ENCODE measurements around the gene KSR2.

KSR2 gene

GRCh38 chr12:117842630-117843029 is 126.2 kb downstream of the KSR2 start:
- Histone ChIP-seq H3K4me1 (ENCODE audit: control insufficient read depth, insufficient read depth, low read length, poor library complexity, severe bottlenecking) (no peaks in the 10 kb centered on the region), H3K36me3 (ENCODE audit: control insufficient read depth, insufficient read depth, low read length) (no peaks in the 10 kb centered on the region), H3K4me3 (ENCODE audit: extremely low read depth, insufficient read depth, low read length, poor library complexity, severe bottlenecking) (no peak overlapping the region), H3K9me3 (ENCODE audit: control insufficient read depth, low read length) (peaks cover 4% of the 10 kb centered on the region), H3K27ac (ENCODE audit: low read depth, low read length, severe bottlenecking) (no peak overlapping the region)
- 61 to 69% methylated on average over 2 to 3 of the region's 4 CpGs for WGBS, 2 experiments (ENCODE audit: insufficient coverage in 2 of 2)

- Histone ChIP-seq H3K4me1 (ENCODE audit: control insufficient read depth, insufficient read depth, low read length, poor library complexity, severe bottlenecking) (no peaks in the 10 kb centered on the region), H3K27ac (ENCODE audit: low read depth, low read length, severe bottlenecking) (no peak overlapping the region), H3K9me3 (ENCODE audit: control insufficient read depth, low read length) (peaks cover 4% of the 10 kb centered on the region), H3K36me3 (ENCODE audit: control insufficient read depth, insufficient read depth, low read length) (no peaks in the 10 kb centered on the region), H3K4me3 (ENCODE audit: extremely low read depth, insufficient read depth, low read length, poor library complexity, severe bottlenecking) (no peak overlapping the region)
- 82 to 100% methylated on average over 2 of the region's 2 CpGs for WGBS, 2 experiments (ENCODE audit: insufficient coverage in 2 of 2)
Observed at GRCh38 chr12:117842220-117842619, 126.6 kb downstream of the KSR2 start.

- H3K4me1 ChIP-seq (ENCODE audit: control insufficient read depth, insufficient read depth, low read length, poor library complexity, severe bottlenecking) = peaks cover 6% of the 10 kb centered on the region
Observed at GRCh38 chr12:117837737-117838050, 131.1 kb downstream of the KSR2 start.

GRCh38 chr12:117836999-117837736 is 131.6 kb downstream of the KSR2 start:
- H3K4me1 ChIP-seq (ENCODE audit: control insufficient read depth, insufficient read depth, low read length, poor library complexity, severe bottlenecking) = peaks cover 10% of the 10 kb centered on the region
- H3K36me3 ChIP-seq (ENCODE audit: control insufficient read depth, insufficient read depth, low read length) = no peaks in the 10 kb centered on the region
- no peak overlapping the region for H3K27ac ChIP-seq (ENCODE audit: low read depth, low read length, severe bottlenecking)
- 16 to 27% methylated on average over 20 to 21 of the region's 22 CpGs for whole genome bisulfite sequencing, 2 experiments (ENCODE audit: insufficient coverage in 2 of 2)
- H3K4me3 ChIP-seq (ENCODE audit: extremely low read depth, insufficient read depth, low read length, poor library complexity, severe bottlenecking) = no peak overlapping the region
- H3K9me3 ChIP-seq (ENCODE audit: control insufficient read depth, low read length) = no peaks in the 10 kb centered on the region

More at GRCh38 chr12:117837737-117838050, 131.1 kb downstream of the KSR2 start:
- Histone ChIP-seq H3K27ac (ENCODE audit: low read depth, low read length, severe bottlenecking) (no peak overlapping the region), H3K9me3 (ENCODE audit: control insufficient read depth, low read length) (no peaks in the 10 kb centered on the region), H3K4me3 (ENCODE audit: extremely low read depth, insufficient read depth, low read length, poor library complexity, severe bottlenecking) (no peak overlapping the region), H3K36me3 (ENCODE audit: control insufficient read depth, insufficient read depth, low read length) (no peaks in the 10 kb centered on the region)
- WGBS, 2 experiments (ENCODE audit: insufficient coverage in 2 of 2) = no CpG with 5 or more reads among the region's 3 CpGs

GRCh38 chr12:117836476-117836875 is 132.3 kb downstream of the KSR2 start:
- 93% methylated on average over 8 to 9 of the region's 9 CpGs for WGBS, 2 experiments (ENCODE audit: insufficient coverage in 2 of 2)
- Histone ChIP-seq H3K27ac (ENCODE audit: low read depth, low read length, severe bottlenecking) (no peak overlapping the region), H3K9me3 (ENCODE audit: control insufficient read depth, low read length) (no peaks in the 10 kb centered on the region), H3K4me3 (ENCODE audit: extremely low read depth, insufficient read depth, low read length, poor library complexity, severe bottlenecking) (no peak overlapping the region), H3K36me3 (ENCODE audit: control insufficient read depth, insufficient read depth, low read length) (no peaks in the 10 kb centered on the region), H3K4me1 (ENCODE audit: control insufficient read depth, insufficient read depth, low read length, poor library complexity, severe bottlenecking) (peaks cover 10% of the 10 kb centered on the region)

GRCh38 chr12:117835156-117835555 is 133.6 kb downstream of the KSR2 start:
- no peaks in the 10 kb centered on the region for H3K36me3 ChIP-seq (ENCODE audit: control insufficient read depth, insufficient read depth, low read length)
- peaks cover 10% of the 10 kb centered on the region for H3K4me1 ChIP-seq (ENCODE audit: control insufficient read depth, insufficient read depth, low read length, poor library complexity, severe bottlenecking)
- WGBS, 2 experiments (ENCODE audit: insufficient coverage in 2 of 2) = 94 to 98% methylated on average over 5 to 6 of the region's 7 CpGs
- no peaks in the 10 kb centered on the region for H3K9me3 ChIP-seq (ENCODE audit: control insufficient read depth, low read length)
- no peak overlapping the region for H3K4me3 ChIP-seq (ENCODE audit: extremely low read depth, insufficient read depth, low read length, poor library complexity, severe bottlenecking)
- H3K27ac ChIP-seq (ENCODE audit: low read depth, low read length, severe bottlenecking) = no peak overlapping the region

GRCh38 chr12:117832459-117833457 is 136.0 kb downstream of the KSR2 start:
- Histone ChIP-seq H3K27ac (ENCODE audit: low read depth, low read length, severe bottlenecking) (no peak overlapping the region), H3K9me3 (ENCODE audit: control insufficient read depth, low read length) (peaks cover 12% of the 10 kb centered on the region), H3K4me3 (ENCODE audit: extremely low read depth, insufficient read depth, low read length, poor library complexity, severe bottlenecking) (no peak overlapping the region), H3K36me3 (ENCODE audit: control insufficient read depth, insufficient read depth, low read length) (no peaks in the 10 kb centered on the region), H3K4me1 (ENCODE audit: control insufficient read depth, insufficient read depth, low read length, poor library complexity, severe bottlenecking) (peaks cover 10% of the 10 kb centered on the region)
- WGBS, 2 experiments (ENCODE audit: insufficient coverage in 2 of 2) = 85 to 95% methylated on average over 4 to 6 of the region's 13 CpGs

GRCh38 chr12:117830471-117830870 is 138.3 kb downstream of the KSR2 start:
- WGBS, 2 experiments (ENCODE audit: insufficient coverage in 2 of 2) = no CpG with 5 or more reads among the region's 5 CpGs
- H3K4me3 ChIP-seq (ENCODE audit: extremely low read depth, insufficient read depth, low read length, poor library complexity, severe bottlenecking) = no peak overlapping the region
- H3K27ac ChIP-seq (ENCODE audit: low read depth, low read length, severe bottlenecking) = no peak overlapping the region

GRCh38 chr12:117829108-117829507 is 139.7 kb downstream of the KSR2 start:
- WGBS, 2 experiments (ENCODE audit: insufficient coverage in 2 of 2) = 76 to 92% methylated on average over 2 of the region's 2 CpGs
- H3K4me3 ChIP-seq (ENCODE audit: extremely low read depth, insufficient read depth, low read length, poor library complexity, severe bottlenecking) = no peak overlapping the region
- H3K9me3 ChIP-seq (ENCODE audit: control insufficient read depth, low read length) = peaks cover 12% of the 10 kb centered on the region
- H3K4me1 ChIP-seq (ENCODE audit: control insufficient read depth, insufficient read depth, low read length, poor library complexity, severe bottlenecking) = peaks cover 10% of the 10 kb centered on the region
- H3K27ac ChIP-seq (ENCODE audit: low read depth, low read length, severe bottlenecking) = no peak overlapping the region
- no peaks in the 10 kb centered on the region for H3K36me3 ChIP-seq (ENCODE audit: control insufficient read depth, insufficient read depth, low read length)

More at GRCh38 chr12:117830471-117830870, 138.3 kb downstream of the KSR2 start:
- Histone ChIP-seq H3K9me3 (ENCODE audit: control insufficient read depth, low read length) (peaks cover 12% of the 10 kb centered on the region), H3K36me3 (ENCODE audit: control insufficient read depth, insufficient read depth, low read length) (no peaks in the 10 kb centered on the region), H3K4me1 (ENCODE audit: control insufficient read depth, insufficient read depth, low read length, poor library complexity, severe bottlenecking) (peaks cover 10% of the 10 kb centered on the region)

- no peak overlapping the region for H3K27ac ChIP-seq (ENCODE audit: low read depth, low read length, severe bottlenecking)
- 100% methylated on average over 1 of the region's 2 CpGs; no CpG with 5 or more reads in 1 of the 2 experiments for WGBS, 2 experiments (ENCODE audit: insufficient coverage in 2 of 2)
- H3K36me3 ChIP-seq (ENCODE audit: control insufficient read depth, insufficient read depth, low read length) = no peaks in the 10 kb centered on the region
Observed at GRCh38 chr12:117827660-117828059, 141.1 kb downstream of the KSR2 start.

More at GRCh38 chr12:117827660-117828059, 141.1 kb downstream of the KSR2 start:
- H3K4me1 ChIP-seq (ENCODE audit: control insufficient read depth, insufficient read depth, low read length, poor library complexity, severe bottlenecking) = peaks cover 3% of the 10 kb centered on the region
- H3K4me3 ChIP-seq (ENCODE audit: extremely low read depth, insufficient read depth, low read length, poor library complexity, severe bottlenecking) = no peak overlapping the region
- peaks cover 12% of the 10 kb centered on the region for H3K9me3 ChIP-seq (ENCODE audit: control insufficient read depth, low read length)
